Lower leg skin (tissue), 4 donors: ENCODE results near the gene SPIRE2. TPM values are rescaled to one million over a fixed set of nuclear protein-coding genes. Genes with fewer than 3 reads are reported as not detected.

Experiments used
- DNase-seq, 2 donors: peaks; one replicate each; pipeline ENCODE4 v3.0.0-alpha.2; 2019; ENCODE audit warnings: low spot score in 2 of 2
- H3K4me3 ChIP-seq: fragments of 200-600 bp; sonication (generic); 2 replicates; pipeline ENCODE4 v1.5.1; 2017; ENCODE audit warnings: mild to moderate bottlenecking, low read depth; ENCODE audit not compliant: poor library complexity, severe bottlenecking
- CTCF ChIP-seq, 3 donors: fragments of 450-650 bp; IDR thresholded peaks; one replicate each; pipeline ENCODE4 v1.5.1; 2016; ENCODE audit warnings: antibody characterized with exemption in 3 of 3, mild to moderate bottlenecking in 3 of 3, moderate library complexity in 2 of 3
- POLR2A ChIP-seq, 2 donors: fragments of 450-650 bp; IDR thresholded peaks; one replicate each; pipeline ENCODE4 v1.6.1; 2016 to 2017; ENCODE audit warnings: antibody characterized with exemption in 2 of 2, mild to moderate bottlenecking in 1 of 2, moderate library complexity in 1 of 2
- WGBS, 2 donors: methylation state at CpG; one replicate each; pipeline ENCODE4 v1.1.5; 2018; 5-methylcytosine and 5-hydroxymethylcytosine counted together
- intact Hi-C: fragments of 100-400 bp; cut with DNase I; formaldehyde crosslinking; loops from one replicate; pipeline ENCODE4 v1.15.0; 2023; ENCODE audit warnings: low total_unique reads
- total RNA-seq, 4 donors: library from RNA; depleted of rRNA; stranded (reverse); fragments of >200 nt; gene quantifications; one replicate each; pipeline ENCODE4 v1.1.0, GENCODE V29; 2016

The SPIRE2 gene
- total RNA-seq, 4 donors from 2014 or later = 2.0 to 5.9 (median 3.9) TPM

GRCh38 chr16:89890200-89890599 lies 61.9 kb downstream of the SPIRE2 start:
- no peak for TF ChIP-seq CTCF (IDR thresholded peaks at IDR 0.05)
- no peak for TF ChIP-seq POLR2A (IDR thresholded peaks at IDR 0.05)
- no peak for DNase-seq
- 88 to 89% methylated on average over 9 of the region's 9 CpGs for WGBS, 2 donors
- intact Hi-C loops = no loop called here
- no peak overlapping the region for H3K4me3 ChIP-seq

GRCh38 chr16:89890886-89891657 lies 62.8 kb downstream of the SPIRE2 start:
- TF ChIP-seq CTCF (IDR thresholded peaks at IDR 0.05) (no peak), POLR2A (IDR thresholded peaks at IDR 0.05) (no peak)
- DNase-seq = no peak
- 83 to 86% methylated on average over 13 to 16 of the region's 16 CpGs for WGBS, 2 donors
- intact Hi-C loops = no loop called here
- no peak overlapping the region for H3K4me3 ChIP-seq

- DNase-seq = no peak
- no peak overlapping the region for H3K4me3 ChIP-seq
- intact Hi-C loops = no loop called here
- no peak for TF ChIP-seq POLR2A (IDR thresholded peaks at IDR 0.05)
- TF ChIP-seq CTCF (IDR thresholded peaks at IDR 0.05) = no peak
- WGBS, 2 donors = 91% methylated on average over 14 to 18 of the region's 18 CpGs
Observed at GRCh38 chr16:89892055-89892630, 63.9 kb downstream of the SPIRE2 start.

GRCh38 chr16:89892635-89893034 lies 64.4 kb downstream of the SPIRE2 start:
- WGBS, 2 donors = 94 to 97% methylated on average over 9 of the region's 9 CpGs
- DNase-seq = no peak
- intact Hi-C loops = no loop called here
- TF ChIP-seq CTCF (IDR thresholded peaks at IDR 0.05) = no peak
- no peak overlapping the region for H3K4me3 ChIP-seq

GRCh38 chr16:89893642-89894548 lies 65.6 kb downstream of the SPIRE2 start:
- 90 to 94% methylated on average over 26 to 42 of the region's 45 CpGs for WGBS, 2 donors
- intact Hi-C loops = no loop called here
- DNase-seq = no peak
- no peak overlapping the region for H3K4me3 ChIP-seq
- no peak for TF ChIP-seq POLR2A (IDR thresholded peaks at IDR 0.05)
